Neuronal stem cell (in vitro differentiated cells): ENCODE data around the gene ARL5A.

Experiments
- DNase-seq: peaks from one replicate; pipeline ENCODE4 v3.0.0-alpha.2; 2013; ENCODE audit warnings: low spot score
- H2AFZ ChIP-seq: one replicate; pipeline ENCODE4 v1.6.1; 2013; ENCODE audit warnings: mild to moderate bottlenecking, low read length, inconsistent platforms
- H2AK5ac ChIP-seq: 2 replicates; pipeline ENCODE4 v1.6.1; 2013; ENCODE audit warnings: low read depth, mild to moderate bottlenecking, inconsistent platforms, low read length, moderate library complexity, mixed read lengths
- H2BK120ac ChIP-seq: 2 replicates; pipeline ENCODE4 v1.6.1; 2013; ENCODE audit warnings: low read depth, mild to moderate bottlenecking, inconsistent platforms, low read length, moderate library complexity, mixed read lengths
- H2BK12ac ChIP-seq: one replicate; pipeline ENCODE4 v1.6.1; 2013; ENCODE audit warnings: low read length, inconsistent platforms
- H2BK15ac ChIP-seq: 2 replicates; pipeline ENCODE4 v1.6.1; 2013; ENCODE audit warnings: mild to moderate bottlenecking, low read length, inconsistent platforms, mixed read lengths
- H2BK5ac ChIP-seq: one replicate; pipeline ENCODE4 v1.6.1; 2013; ENCODE audit warnings: inconsistent platforms, mild to moderate bottlenecking, low read length, moderate library complexity
- H3K14ac ChIP-seq: one replicate; pipeline ENCODE4 v1.6.1; 2013; ENCODE audit warnings: low read length, inconsistent platforms
- H3K18ac ChIP-seq: 2 replicates; pipeline ENCODE4 v1.6.1; 2013; ENCODE audit warnings: low read length, inconsistent platforms
- H3K23ac ChIP-seq: 2 replicates; pipeline ENCODE4 v1.6.1; 2013; ENCODE audit warnings: low read depth, mild to moderate bottlenecking, mixed read lengths, low read length, inconsistent platforms; ENCODE audit not compliant: poor library complexity
- H3K27ac ChIP-seq: replicated peaks from 3 replicates; pipeline ENCODE4 v1.5.1; 2013; ENCODE audit warnings: low read length, inconsistent platforms
- H3K27me3 ChIP-seq, 3 experiments: 2 replicates each; pipeline ENCODE4 v1.6.1; 2013; ENCODE audit warnings: low read length in 3 of 3, mild to moderate bottlenecking in 2 of 3, inconsistent platforms in 1 of 3, low read depth in 1 of 3, mixed read lengths in 1 of 3, moderate library complexity in 1 of 3; ENCODE audit not compliant: control insufficient read depth in 3 of 3, insufficient read depth in 3 of 3
- H3K36me3 ChIP-seq, 2 donors: replicated peaks in 1 of 2; 2 replicates each; pipeline ENCODE4 v1.6.1; 2013; ENCODE audit warnings: low read length in 2 of 2; ENCODE audit not compliant: control insufficient read depth in 2 of 2, insufficient read depth in 2 of 2
- H3K4ac ChIP-seq: 2 replicates; pipeline ENCODE4 v1.6.1; 2013; ENCODE audit warnings: inconsistent platforms, mild to moderate bottlenecking, low read length, moderate library complexity
- H3K4me1 ChIP-seq, 2 donors: 1 replicate in 1 of 2; 2 replicates in 1 of 2; pipeline ENCODE4 v1.6.1; 2013; ENCODE audit warnings: low read length in 2 of 2, low read depth in 1 of 2; ENCODE audit not compliant: control insufficient read depth in 2 of 2, insufficient read depth in 1 of 2
- H3K4me2 ChIP-seq: one replicate; pipeline ENCODE4 v1.6.1; 2013; ENCODE audit warnings: mild to moderate bottlenecking, low read length, inconsistent platforms; ENCODE audit not compliant: insufficient read depth, poor library complexity, severe bottlenecking
- H3K4me3 ChIP-seq, 2 donors: 2 replicates each; pipeline ENCODE4 v1.5.1; 2013; ENCODE audit warnings: low read length in 2 of 2, mild to moderate bottlenecking in 2 of 2, inconsistent platforms in 1 of 2, moderate library complexity in 1 of 2
- H3K79me1 ChIP-seq: one replicate; pipeline ENCODE4 v1.6.1; 2013; ENCODE audit warnings: low read depth, mild to moderate bottlenecking, inconsistent platforms, low read length, moderate library complexity
- H3K9ac ChIP-seq: one replicate; pipeline ENCODE4 v1.6.1; 2013; ENCODE audit warnings: mild to moderate bottlenecking, low read depth, low read length, inconsistent platforms; ENCODE audit not compliant: poor library complexity
- H3K9me3 ChIP-seq, 2 donors: replicated peaks in 1 of 2; 2 replicates each; pipeline versions ENCODE3 to v1.6.1; 2013; ENCODE audit warnings: low read length in 2 of 2, mild to moderate bottlenecking in 2 of 2, inconsistent platforms in 1 of 2, low read depth in 1 of 2, mixed read lengths in 1 of 2, moderate library complexity in 1 of 2; ENCODE audit not compliant: control insufficient read depth in 2 of 2, insufficient read depth in 1 of 2
- H4K8ac ChIP-seq: one replicate; pipeline ENCODE4 v1.6.1; 2013; ENCODE audit warnings: low read depth, mild to moderate bottlenecking, inconsistent platforms, low read length, moderate library complexity
- H4K91ac ChIP-seq: one replicate; pipeline ENCODE4 v1.6.1; 2013; ENCODE audit warnings: low read length, low read depth, mild to moderate bottlenecking, inconsistent platforms; ENCODE audit not compliant: poor library complexity
- WGBS, 2 donors: extraction: QIAGEN DNeasy Blood & Tissue Kit; methylation state at CpG; one replicate each; pipeline ENCODE4 v1.1.7; 2013; ENCODE audit warnings: missing lambda C conversion rate in 2 of 2, mixed read lengths in 1 of 2; ENCODE audit not compliant: insufficient read length in 2 of 2, insufficient replicate concordance in 1 of 2; ENCODE audit errors: extremely low coverage in 2 of 2; 5-methylcytosine and 5-hydroxymethylcytosine counted together

The ARL5A gene

DNA sequence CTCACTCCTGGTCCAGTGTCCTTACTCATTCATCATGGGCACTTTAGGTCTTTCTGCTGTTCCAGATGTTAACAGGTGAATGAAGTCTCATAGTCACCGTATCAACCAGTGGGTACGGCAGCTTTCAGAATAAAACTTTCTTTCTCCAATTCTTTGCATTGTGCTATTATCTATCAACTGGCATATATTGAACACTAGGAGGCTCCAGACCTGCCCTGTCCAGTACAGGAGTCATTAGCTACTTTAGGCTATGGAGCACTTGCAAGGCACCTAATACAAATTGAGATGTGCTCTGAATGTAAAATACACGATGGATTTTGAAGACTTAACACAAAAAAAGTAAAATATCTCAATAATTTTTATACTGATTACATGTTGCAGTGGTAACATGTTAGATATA lies 50.7 kb downstream of the ARL5A start:
- H3K9me3 ChIP-seq = no peaks in the 10 kb centered on the region
- H3K9ac ChIP-seq = no peak overlapping the region
- no peak overlapping the region for H3K4me3 ChIP-seq
- no peak overlapping the region for H2BK12ac ChIP-seq
- WGBS, 2 donors = no CpG with 5 or more reads among the region's 3 CpGs
- H3K27ac ChIP-seq = no peak overlapping the region
- peaks cover 3 to 24% of the 10 kb centered on the region in 2 donors for H3K36me3 ChIP-seq
- H2BK5ac ChIP-seq = no peak overlapping the region
- H3K14ac ChIP-seq = no peak overlapping the region
- H3K23ac ChIP-seq = no peak overlapping the region
- H4K91ac ChIP-seq = no peak overlapping the region
- no peaks in the 10 kb centered on the region for H3K4me1 ChIP-seq
- H2BK120ac ChIP-seq = no peak overlapping the region
- no peaks in the 10 kb centered on the region for H3K27me3 ChIP-seq
- H3K79me1 ChIP-seq = no peaks in the 10 kb centered on the region
- H2AFZ ChIP-seq = no peak overlapping the region
- no peak overlapping the region for H2AK5ac ChIP-seq
- H3K18ac ChIP-seq = no peak overlapping the region
- no peak overlapping the region for H3K4me2 ChIP-seq
- DNase-seq = no peak
- H2BK15ac ChIP-seq = no peak overlapping the region
- no peak overlapping the region for H4K8ac ChIP-seq
- H3K4ac ChIP-seq = no peak overlapping the region

DNA sequence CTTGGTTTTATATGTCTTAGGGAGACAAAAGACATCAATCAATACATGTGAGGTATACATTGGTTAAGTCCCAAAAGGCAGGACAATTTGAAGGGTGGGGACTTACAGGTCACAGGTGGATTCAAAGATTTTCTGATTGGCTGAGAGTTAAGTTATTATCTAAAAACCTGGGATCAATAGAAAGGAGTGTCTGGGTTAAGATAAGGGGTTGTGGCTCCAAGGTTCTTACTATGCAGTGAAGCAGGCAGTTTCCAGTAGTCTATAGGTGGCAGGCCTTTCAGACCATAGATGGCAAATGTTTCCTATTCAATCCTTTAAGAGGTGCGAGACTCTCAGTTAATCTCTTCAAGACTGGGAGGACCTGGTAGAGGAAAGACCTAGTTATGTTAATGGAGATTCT lies 51.9 kb downstream of the ARL5A start:
- Histone ChIP-seq H2BK15ac (no peak overlapping the region), H3K4me2 (no peak overlapping the region), H3K27ac (no peak overlapping the region), H3K4ac (no peak overlapping the region), H4K91ac (no peak overlapping the region), H3K14ac (no peak overlapping the region), H2BK12ac (no peak overlapping the region), H3K79me1 (no peaks in the 10 kb centered on the region), H2BK5ac (no peak overlapping the region), H3K9ac (no peak overlapping the region), H3K9me3 (no peaks in the 10 kb centered on the region), H2AFZ (no peak overlapping the region), H3K36me3 (peaks cover 0 to 15% of the 10 kb centered on the region in 2 donors), H2AK5ac (no peak overlapping the region), H3K18ac (no peak overlapping the region), H4K8ac (no peak overlapping the region), H3K27me3 (no peaks in the 10 kb centered on the region), H2BK120ac (no peak overlapping the region), H3K4me3 (no peak overlapping the region), H3K23ac (no peak overlapping the region), H3K4me1 (no peaks in the 10 kb centered on the region)
- no CpG with 5 or more reads among the region's 1 CpG for WGBS, 2 donors
- DNase-seq = no peak

DNA sequence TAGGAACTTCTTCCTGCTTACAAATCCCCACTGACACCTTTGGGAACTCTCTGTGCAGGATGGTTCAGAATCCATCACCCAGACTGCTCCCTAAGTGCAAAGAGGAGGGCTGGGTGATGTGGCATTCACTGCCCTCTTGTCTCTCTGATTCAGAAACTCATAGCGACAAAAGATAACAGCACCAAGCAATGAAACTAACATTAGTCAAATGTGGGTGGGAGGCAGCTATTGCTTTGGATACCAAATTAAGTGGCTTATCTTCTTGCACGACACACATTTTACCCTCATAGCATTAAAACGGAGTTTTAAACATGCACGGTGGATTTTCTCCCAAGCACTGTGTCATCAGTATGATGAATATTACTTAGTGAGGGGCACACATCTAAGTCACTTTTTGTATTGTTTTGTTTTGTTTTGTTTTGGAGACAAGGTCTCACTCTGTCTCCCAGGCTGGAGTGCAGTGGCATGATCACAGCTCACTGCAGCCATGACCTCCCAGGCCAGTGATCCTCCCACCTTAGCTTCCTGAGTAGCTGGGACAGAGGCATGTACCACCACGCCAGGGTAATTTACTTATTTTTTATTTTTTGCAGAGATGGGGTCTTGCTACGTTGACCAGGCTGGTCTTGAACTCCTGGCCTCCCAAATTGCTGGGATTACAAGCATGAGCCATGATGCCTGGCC lies 53.0 kb downstream of the ARL5A start:
- Histone ChIP-seq H3K79me1 (no peaks in the 10 kb centered on the region), H3K36me3 (peaks cover 0 to 10% of the 10 kb centered on the region in 2 donors), H2BK12ac (no peak overlapping the region), H3K18ac (no peak overlapping the region), H2BK120ac (no peak overlapping the region), H2BK5ac (no peak overlapping the region), H3K9me3 (no peaks in the 10 kb centered on the region), H3K27me3 (no peaks in the 10 kb centered on the region), H3K4me1 (no peaks in the 10 kb centered on the region), H3K23ac (no peak overlapping the region), H3K4me3 (no peak overlapping the region), H2AK5ac (no peak overlapping the region), H3K27ac (no peak overlapping the region), H2AFZ (no peak overlapping the region), H4K91ac (no peak overlapping the region), H3K4ac (no peak overlapping the region), H3K14ac (no peak overlapping the region), H2BK15ac (no peak overlapping the region), H4K8ac (no peak overlapping the region), H3K9ac (no peak overlapping the region), H3K4me2 (no peak overlapping the region)
- WGBS, 2 donors = no CpG with 5 or more reads among the region's 6 CpGs
- DNase-seq = no peak

DNA sequence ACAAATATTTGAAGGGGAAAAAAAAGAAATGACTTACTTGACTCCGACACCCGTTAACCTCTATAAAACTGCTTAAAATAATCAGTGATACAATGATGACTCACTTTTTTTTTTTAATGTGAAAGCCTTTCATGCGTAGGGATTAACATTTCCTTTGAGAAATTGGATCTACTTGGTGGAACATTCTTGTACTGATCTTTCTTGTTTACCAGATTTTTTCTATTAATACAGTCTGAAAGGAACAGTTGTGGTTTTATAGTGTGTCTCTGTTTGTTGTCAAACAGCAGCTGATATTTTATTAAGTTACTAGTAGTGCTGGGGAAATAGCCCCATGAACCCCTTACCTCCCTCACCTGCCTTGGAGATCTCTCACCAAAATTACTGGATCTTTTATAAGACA lies 53.7 kb downstream of the ARL5A start:
- Histone ChIP-seq H3K9ac (no peak overlapping the region), H3K79me1 (no peaks in the 10 kb centered on the region), H3K14ac (no peak overlapping the region), H2BK5ac (no peak overlapping the region), H3K36me3 (peaks cover 0 to 10% of the 10 kb centered on the region in 2 donors), H4K91ac (no peak overlapping the region), H3K27me3 (no peaks in the 10 kb centered on the region), H3K23ac (no peak overlapping the region), H2AK5ac (no peak overlapping the region), H3K4me3 (no peak overlapping the region), H3K4me2 (no peak overlapping the region), H2BK120ac (no peak overlapping the region), H2BK12ac (no peak overlapping the region), H3K9me3 (peaks cover 0 to 2% of the 10 kb centered on the region in 2 donors), H3K27ac (no peak overlapping the region), H3K4ac (no peak overlapping the region), H2AFZ (no peak overlapping the region), H3K4me1 (no peaks in the 10 kb centered on the region), H2BK15ac (no peak overlapping the region), H3K18ac (no peak overlapping the region), H4K8ac (no peak overlapping the region)
- WGBS, 2 donors = no CpG with 5 or more reads among the region's 3 CpGs
- no peak for DNase-seq
